HCT116 (cell line): ENCODE data around the gene GRID2. TPM values are rescaled to one million over a fixed set of nuclear protein-coding genes. Genes with fewer than 3 reads are reported as not detected.

Experiments used
- ATAC-seq: fragments of 200-7000 bp; cut with Tn5 transposase; 2 replicates; pipeline ENCODE4 v1.9.1; 2020; ENCODE audit warnings: mild to moderate bottlenecking, moderate library complexity
- BruUV-seq: library from RNA; stranded (reverse); fragments of 400-500 nt; replicated peaks from 2 replicates; lab custom pipeline; 2021; lab: Mats Ljungman, UMichigan
- CTCF ChIA-PET: fragments of 300-600 bp; sonication (Branson Sonifier 250); formaldehyde crosslinking; loops from one replicate; lab custom pipeline; 2021; ENCODE audit warnings: antibody characterized with exemption; lab: Charles Lee
- POLR2A ChIA-PET: fragments of 300-600, 350-600 bp; sonication (Branson Sonifier 250); formaldehyde crosslinking; loops from one replicate; lab custom pipeline; 2021; ENCODE audit warnings: antibody characterized with exemption; lab: Charles Lee
- RAD21 ChIA-PET, 2 experiments: fragments of 300-600 bp; sonication (Branson Sonifier 250); formaldehyde crosslinking; loops; one replicate each; lab custom pipeline; 2023; ENCODE audit warnings: low total read pairs in 2 of 2; ENCODE audit not compliant: uncharacterized antibody in 2 of 2, unreplicated experiment in 2 of 2, low non-redundant PET in 1 of 2; lab: Charles Lee
- DNase-seq: peaks from one replicate; pipeline ENCODE4 v3.0.0-alpha.2; 2010; ENCODE audit warnings: low read depth, low spot score
- H2AFZ ChIP-seq: fragments of 200-600 bp; shearing (Covaris generic), sonication (generic); 2 replicates; pipeline ENCODE4 v1.6.1; 2017; ENCODE audit warnings: low read depth, mixed run types, mixed read lengths, antibody characterized with exemption, low read length; ENCODE audit not compliant: poor library complexity, severe bottlenecking
- H3K27ac ChIP-seq: 2 replicates; pipeline ENCODE4 v1.5.1; 2012; ENCODE audit warnings: low read depth, low read length
- H3K27me3 ChIP-seq: fragments of 200-600 bp; sonication (generic); 2 replicates; pipeline ENCODE4 v1.6.1; 2016; ENCODE audit warnings: mixed run types, low read length, mixed read lengths; ENCODE audit not compliant: insufficient read depth
- H3K36me3 ChIP-seq, 2 experiments: fragments of 200-500 bp in 1 of 2; fragments of 200-600 bp in 1 of 2; sonication (Bioruptor generic) in 1 of 2; sonication (generic) in 1 of 2; 2 replicates each; pipeline versions ENCODE4 v1.5.1 to v1.6.1; 2014 to 2016; ENCODE audit warnings: low read length in 2 of 2, inconsistent platforms in 1 of 2, mixed read lengths in 1 of 2, mixed run types in 1 of 2; ENCODE audit not compliant: insufficient read depth in 2 of 2, control insufficient read depth in 1 of 2
- H3K4me1 ChIP-seq, 2 experiments: fragments of 200-600 bp in 1 of 2; sonication (generic) in 1 of 2; 2 replicates each; pipeline versions ENCODE4 v1.5.1 to v1.6.1; 2012 to 2017; ENCODE audit warnings: low read length in 2 of 2, inconsistent platforms in 1 of 2, mild to moderate bottlenecking in 1 of 2, mixed read lengths in 1 of 2, mixed run types in 1 of 2, moderate library complexity in 1 of 2; ENCODE audit not compliant: insufficient read depth in 2 of 2, control insufficient read depth in 1 of 2
- H3K4me2 ChIP-seq: fragments of 200-600 bp; sonication (generic); 2 replicates; pipeline ENCODE4 v1.6.1; 2017; ENCODE audit warnings: mixed run types, low read length, mixed read lengths
- H3K4me3 ChIP-seq, 2 experiments: fragments of 200-600 bp in 1 of 2; sonication (generic) in 1 of 2; replicated peaks in 1 of 2; 2 replicates each; pipeline ENCODE4 v1.5.1; 2011 to 2016; ENCODE audit warnings: low read length in 2 of 2, control low read depth in 1 of 2, low read depth in 1 of 2, mild to moderate bottlenecking in 1 of 2, mixed read lengths in 1 of 2, mixed run types in 1 of 2
- H3K79me2 ChIP-seq: fragments of 200-600 bp; sonication (generic); 2 replicates; pipeline ENCODE4 v1.6.1; 2017; ENCODE audit warnings: mild to moderate bottlenecking, mixed run types, low read length, moderate library complexity, mixed read lengths; ENCODE audit not compliant: insufficient read depth
- H3K9ac ChIP-seq: fragments of 200-600 bp; sonication (generic); 2 replicates; pipeline ENCODE4 v1.6.1; 2016; ENCODE audit warnings: low read length, mixed read lengths
- H3K9me2 ChIP-seq: fragments of 200-600 bp; sonication (generic), shearing (Covaris generic); 2 replicates; pipeline ENCODE4 v1.6.1; 2017; ENCODE audit warnings: mixed run types, mild to moderate bottlenecking, moderate library complexity; ENCODE audit not compliant: insufficient read depth
- H3K9me3 ChIP-seq, 2 experiments: fragments of 200-500 bp in 1 of 2; fragments of 200-600 bp in 1 of 2; sonication (Bioruptor generic) in 1 of 2; sonication (generic) in 1 of 2; 2 replicates each; pipeline ENCODE4 v1.6.1; 2014 to 2017; ENCODE audit warnings: low read length in 2 of 2, mixed read lengths in 2 of 2, inconsistent platforms in 1 of 2, low read depth in 1 of 2, mild to moderate bottlenecking in 1 of 2, mixed run types in 1 of 2, moderate library complexity in 1 of 2; ENCODE audit not compliant: control insufficient read depth in 1 of 2, insufficient read depth in 1 of 2
- H4K20me1 ChIP-seq: fragments of 200-600 bp; sonication (generic), shearing (Covaris generic); 2 replicates; pipeline ENCODE4 v1.6.1; 2017; ENCODE audit warnings: mixed run types, mild to moderate bottlenecking, moderate library complexity; ENCODE audit not compliant: insufficient read depth
- ATF3 ChIP-seq: IDR thresholded peaks from 2 replicates; pipeline ENCODE4 v1.6.1; 2012
- CEBPB ChIP-seq: IDR thresholded peaks from 2 replicates; pipeline ENCODE4 v1.6.1; 2012; ENCODE audit warnings: low read depth
- CTCF ChIP-seq, 3 experiments: fragments of 200-600 bp in 1 of 3; sonication (generic) in 1 of 3; IDR thresholded peaks in 2 of 3; conservative IDR thresholded peaks in 1 of 3; 2 replicates each; pipeline ENCODE4 v1.5.1; 2012 to 2017; ENCODE audit warnings: low read depth in 2 of 3, low read length in 2 of 3, antibody characterized with exemption in 1 of 3, borderline replicate concordance in 1 of 3, control low read depth in 1 of 3, mild to moderate bottlenecking in 1 of 3, mixed read lengths in 1 of 3, mixed run types in 1 of 3, moderate library complexity in 1 of 3; ENCODE audit not compliant: insufficient read depth in 1 of 3
- EGR1 ChIP-seq: IDR thresholded peaks from 2 replicates; pipeline ENCODE4 v1.6.1; 2012; ENCODE audit warnings: low read depth
- ELF1 ChIP-seq: IDR thresholded peaks from 2 replicates; pipeline ENCODE4 v1.6.1; 2012; ENCODE audit warnings: low read depth, borderline replicate concordance
- EZH2 ChIP-seq: fragments of 200-600 bp; sonication (generic); IDR thresholded peaks from 2 replicates; pipeline ENCODE4 v1.6.1; 2017; ENCODE audit warnings: antibody characterized with exemption, mixed run types
- EZH2phosphoT487 ChIP-seq: fragments of 200-600 bp; IDR thresholded peaks from 2 replicates; pipeline ENCODE4 v1.6.1; 2018; ENCODE audit warnings: antibody characterized with exemption, borderline replicate concordance
- FOSL1 ChIP-seq: IDR thresholded peaks from 2 replicates; pipeline ENCODE4 v1.6.1; 2012; ENCODE audit warnings: low read depth
- JUND ChIP-seq: IDR thresholded peaks from 2 replicates; pipeline ENCODE4 v1.6.1; 2012
- POLR2A ChIP-seq: IDR thresholded peaks from 2 replicates; pipeline ENCODE4 v1.7.0; 2011; ENCODE audit warnings: borderline replicate concordance; ENCODE audit not compliant: insufficient read depth, insufficient read length; ENCODE audit errors: extremely low read depth
- RAD21 ChIP-seq: IDR thresholded peaks from 2 replicates; pipeline ENCODE4 v1.6.1; 2012; ENCODE audit warnings: low read depth, mild to moderate bottlenecking
- SIN3A ChIP-seq: IDR thresholded peaks from 2 replicates; pipeline ENCODE4 v1.6.1; 2012; ENCODE audit warnings: low read depth
- SRF ChIP-seq: IDR thresholded peaks from 2 replicates; pipeline ENCODE4 v1.6.1; 2012; ENCODE audit warnings: low read depth
- YY1 ChIP-seq: IDR thresholded peaks from 2 replicates; pipeline ENCODE4 v1.6.1; 2011; ENCODE audit warnings: low read length, low read depth, moderate library complexity, mild to moderate bottlenecking; ENCODE audit not compliant: insufficient replicate concordance; ENCODE audit errors: extremely low read depth
- ZBTB33 ChIP-seq: IDR thresholded peaks from 2 replicates; pipeline ENCODE4 v1.6.1; 2011; ENCODE audit warnings: mild to moderate bottlenecking, low read length, moderate library complexity; ENCODE audit not compliant: insufficient replicate concordance; ENCODE audit errors: extremely low read depth
- ZFX ChIP-seq: fragments of 450-650 bp; IDR thresholded peaks from 2 replicates; pipeline ENCODE4 v1.6.1; 2017
- intact Hi-C: fragments of 100-400 bp; cut with micrococcal nuclease; formaldehyde crosslinking; loops from 2 replicates; pipeline ENCODE4 v1.10.0; 2022
- total RNA-seq: library from RNA; stranded (reverse); gene quantifications from one replicate; pipeline ENCODE4 v1.2.1, GENCODE V29; 2021; ENCODE audit not compliant: unreplicated experiment

The GRID2 gene
- total RNA-seq, 1 experiment from 2014 or later: not detected

GRCh38 chr4:93780080-93780479 lies 1476.3 kb downstream of the GRID2 start:
- no peak overlapping the region for H3K4me2 ChIP-seq
- CTCF ChIA-PET: no interaction called here
- ATAC-seq (no peak), DNase-seq (no peak)
- H3K9ac ChIP-seq: no peak overlapping the region
- POLR2A ChIA-PET: no interaction called here
- no peak overlapping the region for H3K4me3 ChIP-seq
- BruUV-seq: no TSS peak
- no peaks in the 10 kb centered on the region for H3K9me3 ChIP-seq
- H3K4me1 ChIP-seq: no peaks in the 10 kb centered on the region
- H2AFZ ChIP-seq: no peak overlapping the region
- no peaks in the 10 kb centered on the region for H3K79me2 ChIP-seq
- RAD21 ChIA-PET: no interaction called here
- intact Hi-C loops: no loop called here
- no peaks in the 10 kb centered on the region for H3K36me3 ChIP-seq
- TF ChIP-seq POLR2A (no peak), EGR1 (no peak), SIN3A (no peak), ZFX (no peak), SRF (no peak), FOSL1 (no peak), RAD21 (no peak), JUND (no peak), ZBTB33 (no peak)
- H4K20me1 ChIP-seq: no peaks in the 10 kb centered on the region
- no peaks in the 10 kb centered on the region for H3K9me2 ChIP-seq
- no peaks in the 10 kb centered on the region for H3K27me3 ChIP-seq
- no peak overlapping the region for H3K27ac ChIP-seq

GRCh38 chr4:93781198-93781597 lies 1477.4 kb downstream of the GRID2 start:
- ChIA-PET RAD21 (no interaction called here), CTCF (no interaction called here), POLR2A (no interaction called here)
- Histone ChIP-seq H3K9me3 (no peaks in the 10 kb centered on the region), H3K9me2 (no peaks in the 10 kb centered on the region), H3K79me2 (no peaks in the 10 kb centered on the region), H2AFZ (no peak overlapping the region), H3K4me3 (no peak overlapping the region), H3K4me2 (no peak overlapping the region), H3K9ac (no peak overlapping the region), H3K36me3 (no peaks in the 10 kb centered on the region), H3K27ac (no peak overlapping the region), H3K27me3 (no peaks in the 10 kb centered on the region), H3K4me1 (no peaks in the 10 kb centered on the region), H4K20me1 (no peaks in the 10 kb centered on the region)
- intact Hi-C loops: no loop called here
- no TSS peak for BruUV-seq
- ATAC-seq: no peak
- DNase-seq: no peak
- TF ChIP-seq EGR1 (no peak), ELF1 (no peak), ATF3 (no peak), CEBPB (no peak), CTCF (IDR thresholded peaks at IDR 0.05 in 2 of 3, conservative IDR thresholded peaks at IDR 0.05 in 1 of 3; ENCODE audit: borderline replicate concordance in 1 of 3, insufficient read depth in 1 of 3, low read depth in 2 of 3, low read length in 2 of 3) (no peak), YY1 (no peak), ZBTB33 (no peak), EZH2phosphoT487 (no peak), EZH2 (no peak), POLR2A (no peak)
